HG03108 (cell line): ENCODE data around the gene MAGEB1.

Source experiments
- ATAC-seq: cut with Tn5 transposase; IDR thresholded peaks from one replicate; pipeline ENCODE4 v1.9.1; 2021; ENCODE audit warnings: moderate library complexity; ENCODE audit not compliant: unreplicated experiment

MAGEB1 gene

GRCh38 chrX:30296408-30297254 lies 49.7 kb downstream of the MAGEB1 start:
- ATAC-seq = no peak

DNA sequence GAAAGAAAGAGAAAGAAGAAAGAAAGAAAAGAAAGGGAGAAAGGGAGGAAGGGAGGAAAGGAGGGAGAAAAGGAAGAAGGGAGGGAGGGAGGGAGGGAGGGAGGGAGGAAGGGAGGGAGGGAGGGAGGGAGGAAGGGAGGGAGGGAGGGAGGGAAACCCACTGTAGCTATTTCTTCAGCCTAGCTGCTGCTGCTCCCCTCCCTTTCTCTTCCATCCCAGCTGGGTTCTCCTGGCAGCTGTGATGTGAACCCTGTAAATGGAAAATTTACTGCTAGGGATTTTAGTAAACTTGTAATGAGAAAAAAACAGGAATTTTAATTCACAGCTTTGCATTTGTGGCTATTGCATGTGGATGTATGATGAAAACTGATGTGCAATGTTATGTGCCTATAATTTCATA lies 54.3 kb downstream of the MAGEB1 start:
- ATAC-seq = no peak
